ENCODE measurements around the gene CASTOR1. TPM values are rescaled to one million over a fixed set of nuclear protein-coding genes. Genes with fewer than 3 reads are reported as not detected.

The CASTOR1 gene
- polyA plus RNA-seq, 1 experiment = 12.0 TPM

DNA sequence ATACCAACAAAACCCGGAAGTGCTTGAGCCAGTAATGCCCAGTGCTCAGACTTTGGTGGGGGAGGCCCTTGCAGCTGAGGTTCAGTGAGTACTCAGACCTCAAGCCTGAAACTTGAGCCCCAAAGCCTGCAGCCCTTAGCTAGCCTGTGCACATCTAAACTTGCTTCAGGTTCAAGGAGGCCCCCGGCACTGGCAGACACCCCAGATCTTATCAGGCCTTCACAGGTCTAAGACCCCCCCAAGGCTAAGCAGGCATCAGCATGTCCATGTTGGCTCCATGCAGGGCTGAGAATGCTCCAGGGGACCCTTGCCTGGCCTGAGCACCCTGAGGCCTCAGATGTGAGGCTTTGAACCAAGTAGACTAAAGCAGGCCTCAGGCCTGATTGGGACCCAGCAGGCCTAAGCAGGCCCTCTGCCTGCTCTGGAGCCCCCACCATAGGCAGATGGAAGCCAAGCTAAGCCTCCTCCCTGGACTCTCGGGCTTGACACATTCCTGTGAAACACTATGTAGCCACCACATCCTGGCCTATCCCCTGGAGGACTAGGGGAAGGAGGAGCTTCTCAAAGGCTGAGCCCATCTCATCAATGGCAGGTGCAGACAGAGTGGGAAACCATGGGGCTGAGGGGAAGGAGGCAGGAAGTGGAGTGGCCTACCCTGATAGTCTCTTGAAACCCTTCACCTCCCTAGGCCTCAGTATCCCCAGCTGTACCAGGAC is 1.2 kb upstream of the CASTOR1 start:
- no peak overlapping the region for H3K4me3 ChIP-seq (ENCODE audit: low read depth, low read length)
- H3K27ac ChIP-seq (ENCODE audit: low read depth, low read length) = peak overlapping the region; percentile 39
- ChIA-PET POLR2A (interaction anchor here (0.5 to 3.0 kb wide), 2 partner anchors 66 to 446 kb away, joined by 5 to 19 read pairs; partner anchors contain the start of genes CCDC157 and SF3A1), CTCF (interaction anchor here (0.6 to 0.8 kb wide), 2 partner anchors 97 to 895 kb away, joined by 3 to 4 read pairs; partner anchors contain the start of gene RNF215)
- no peak for TF ChIP-seq CTCF (IDR thresholded peaks at IDR 0.05; ENCODE audit: low read depth, low read length)
- DNase-seq (ENCODE audit: low read depth, low spot score) = no peak
- no peaks in the 10 kb centered on the region for H3K9me3 ChIP-seq (ENCODE audit: control insufficient read depth, insufficient read depth, low read length)
- no peaks in the 10 kb centered on the region for H3K27me3 ChIP-seq (ENCODE audit: control insufficient read depth, insufficient read depth, low read length)

DNA sequence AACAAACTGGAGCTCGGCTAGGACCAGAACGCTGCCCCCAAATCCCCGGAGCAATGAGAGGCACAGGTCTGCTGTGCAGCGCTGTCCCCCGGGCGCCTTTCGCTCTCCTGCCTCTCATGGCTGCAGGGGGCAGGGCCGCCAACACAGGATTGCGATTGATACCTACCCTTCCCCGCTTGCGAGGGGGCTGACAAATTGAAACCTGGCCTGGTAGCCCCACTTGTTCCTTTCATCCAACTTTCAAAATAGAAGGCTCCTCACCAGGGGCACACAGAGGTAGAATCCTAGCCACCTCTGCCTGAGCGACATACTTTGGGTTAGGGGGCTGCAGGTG is 642 bp upstream of the CASTOR1 start:
- H3K27ac ChIP-seq (ENCODE audit: low read depth, low read length) = peak overlapping the region; percentile 39

DNA sequence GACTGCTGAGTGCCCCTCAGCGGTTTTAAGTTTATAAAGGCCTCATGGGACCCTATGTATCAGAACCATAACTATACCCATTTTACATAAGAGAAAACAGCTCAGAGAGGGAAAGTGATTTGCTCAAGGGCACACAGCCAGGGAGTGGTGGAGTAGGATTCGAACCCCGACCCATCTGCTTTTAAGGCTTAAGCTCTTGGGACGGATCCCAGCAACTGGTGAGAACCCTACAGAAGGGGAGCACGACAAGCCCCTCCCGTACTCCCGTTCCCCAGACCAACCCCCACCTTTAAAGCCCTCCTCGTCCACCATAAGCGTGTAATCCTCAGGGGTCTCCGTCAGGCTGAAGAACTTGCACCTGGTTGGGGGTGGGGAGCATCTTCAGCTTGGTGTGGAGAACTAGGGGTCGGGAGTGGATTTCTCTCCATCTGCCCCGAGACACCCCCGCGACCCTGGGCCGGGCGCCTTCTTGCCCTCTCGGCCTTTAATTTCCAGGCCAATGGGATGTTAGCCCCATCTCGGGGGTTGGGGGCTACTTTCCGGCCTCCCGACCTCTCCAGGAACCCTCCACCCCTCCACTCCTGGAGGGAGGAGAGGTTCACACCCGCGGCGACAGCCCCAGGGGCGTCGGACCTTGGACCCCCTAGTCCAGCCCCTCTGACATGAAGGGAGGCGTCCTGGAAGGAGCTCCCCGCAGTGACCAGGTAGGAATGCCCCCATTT is 725 bp downstream of the CASTOR1 start:
- POLR2A ChIA-PET = interaction anchor here (0.7 to 3.3 kb wide), 7 partner anchors 11 to 99 kb away, joined by 3 to 19 read pairs (median 6); partner anchors contain the start of genes CCDC157, RNF215, SF3A1 and TBC1D10A
- no peak for DNase-seq (ENCODE audit: low read depth, low spot score)
- peak overlapping the region; percentile 84 for H3K4me3 ChIP-seq (ENCODE audit: low read depth, low read length)
- CTCF ChIA-PET = interaction anchor here (0.7 to 3.3 kb wide), 41 partner anchors 9 to 284 kb away, joined by 3 to 44 read pairs (median 6); partner anchors contain the start of genes CCDC157, RNF215, SF3A1 and TBC1D10A
- no peaks in the 10 kb centered on the region for H3K27me3 ChIP-seq (ENCODE audit: control insufficient read depth, insufficient read depth, low read length)
- H3K27ac ChIP-seq (ENCODE audit: low read depth, low read length) = peak overlapping the region; percentile 73
- no peak for TF ChIP-seq CTCF (IDR thresholded peaks at IDR 0.05; ENCODE audit: low read depth, low read length)
- no peaks in the 10 kb centered on the region for H3K9me3 ChIP-seq (ENCODE audit: control insufficient read depth, insufficient read depth, low read length)

More for the DNA sequence above, 642 bp upstream of the CASTOR1 start:
- peak overlapping the region; percentile 54 for H3K4me3 ChIP-seq (ENCODE audit: low read depth, low read length)
- no peak for DNase-seq (ENCODE audit: low read depth, low spot score)
- H3K27me3 ChIP-seq (ENCODE audit: control insufficient read depth, insufficient read depth, low read length) = no peaks in the 10 kb centered on the region
- CTCF ChIA-PET = interaction anchor here (0.8 to 3.3 kb wide), 3 partner anchors 36 to 182 kb away, joined by 3 to 44 read pairs (median 34); partner anchors contain the start of genes RNF215 and TBC1D10A
- POLR2A ChIA-PET = interaction anchor here (1.0 to 3.3 kb wide), 3 partner anchors 34 to 67 kb away, joined by 3 to 19 read pairs (median 14); partner anchors contain the start of genes CCDC157, SF3A1 and TBC1D10A
- no peak for TF ChIP-seq CTCF (IDR thresholded peaks at IDR 0.05; ENCODE audit: low read depth, low read length)
- H3K9me3 ChIP-seq (ENCODE audit: control insufficient read depth, insufficient read depth, low read length) = no peaks in the 10 kb centered on the region

- Histone ChIP-seq H3K27me3 (ENCODE audit: control insufficient read depth, insufficient read depth, low read length) (no peaks in the 10 kb centered on the region), H3K9me3 (ENCODE audit: control insufficient read depth, insufficient read depth, low read length) (no peaks in the 10 kb centered on the region), H3K4me3 (ENCODE audit: low read depth, low read length) (peak overlapping the region; percentile 84), H3K27ac (ENCODE audit: low read depth, low read length) (peak overlapping the region; percentile 73)
- TF ChIP-seq CTCF (IDR thresholded peaks at IDR 0.05; ENCODE audit: low read depth, low read length) = peak; percentile 55
- POLR2A ChIA-PET = interaction anchor here (0.7 to 3.3 kb wide), 7 partner anchors 10 to 100 kb away, joined by 3 to 19 read pairs (median 6); partner anchors contain the start of genes CCDC157, RNF215, SF3A1 and TBC1D10A
- CTCF ChIA-PET = interaction anchor here (0.6 to 3.3 kb wide), 44 partner anchors 8 to 283 kb away, joined by 3 to 44 read pairs (median 6); partner anchors contain the start of genes CCDC157, RNF215, SF3A1 and TBC1D10A
- peak; percentile 76 for DNase-seq (ENCODE audit: low read depth, low spot score)
These were observed 1.5 kb downstream of the CASTOR1 start for GRCh38 chr22:30287648-30288418.
